IMR-90 (cell line): ENCODE measurements around the gene ZNF423. TPM values are rescaled to one million over a fixed set of nuclear protein-coding genes. Genes with fewer than 3 reads are reported as not detected.

ENCODE experiments used
- ATAC-seq: fragments of 200-7000 bp; cut with Tn5 transposase; 2 replicates; pipeline ENCODE4 v1.9.1; 2020; ENCODE audit warnings: low read depth, mild to moderate bottlenecking, moderate library complexity
- BruUV-seq: library from RNA; stranded (reverse); fragments of 400-500 nt; replicated peaks from 2 replicates; lab custom pipeline; 2021; lab: Mats Ljungman, UMichigan
- CTCF ChIA-PET: fragments of 300-600 bp; formaldehyde crosslinking; extraction: SDS; loops from one replicate; lab custom pipeline; 2021; ENCODE audit warnings: antibody characterized with exemption; lab: Yijun Ruan, JAX
- POLR2A ChIA-PET: fragments of 300-600 bp; sonication (Branson Sonifier 250); formaldehyde crosslinking; loops from one replicate; lab custom pipeline; 2022; ENCODE audit warnings: antibody characterized with exemption; ENCODE audit not compliant: unreplicated experiment; lab: Charles Lee
- DNase-seq: peaks from one replicate; pipeline ENCODE4 v3.0.0; 2013
- H2AFZ ChIP-seq: replicated peaks from 2 replicates; pipeline ENCODE3; 2013; ENCODE audit warnings: low read length, mild to moderate bottlenecking; ENCODE audit not compliant: poor library complexity
- H2AK5ac ChIP-seq: 2 replicates; pipeline ENCODE4 v1.6.1; 2013; ENCODE audit warnings: low read depth, low read length, inconsistent platforms
- H2AK9ac ChIP-seq: replicated peaks from 2 replicates; pipeline ENCODE3; 2013; ENCODE audit warnings: mild to moderate bottlenecking, low read depth, low read length, moderate library complexity; ENCODE audit not compliant: poor library complexity
- H2BK120ac ChIP-seq: 2 replicates; pipeline ENCODE4 v1.6.1; 2013; ENCODE audit warnings: low read depth, low read length, inconsistent platforms
- H2BK15ac ChIP-seq: 3 replicates; pipeline ENCODE4 v1.6.1; 2013; ENCODE audit warnings: low read depth, low read length, inconsistent platforms
- H2BK20ac ChIP-seq: 2 replicates; pipeline ENCODE4 v1.6.1; 2013; ENCODE audit warnings: low read depth, mild to moderate bottlenecking, inconsistent platforms, low read length, moderate library complexity
- H2BK5ac ChIP-seq: 2 replicates; pipeline ENCODE4 v1.6.1; 2013; ENCODE audit warnings: mild to moderate bottlenecking, low read depth, low read length, inconsistent platforms; ENCODE audit not compliant: poor library complexity, severe bottlenecking
- H3K14ac ChIP-seq: replicated peaks from 2 replicates; pipeline ENCODE4 v1.6.1; 2013; ENCODE audit warnings: low read depth, low read length, inconsistent platforms
- H3K18ac ChIP-seq: 2 replicates; pipeline ENCODE4 v1.6.1; 2013; ENCODE audit warnings: low read depth, low read length, control low read depth
- H3K23ac ChIP-seq: 2 replicates; pipeline ENCODE4 v1.6.1; 2013; ENCODE audit warnings: low read depth, low read length, inconsistent platforms
- H3K27ac ChIP-seq: 2 replicates; pipeline ENCODE4 v1.5.1; 2013; ENCODE audit warnings: mild to moderate bottlenecking, control low read depth, low read length; ENCODE audit not compliant: insufficient read depth
- H3K27me3 ChIP-seq: 2 replicates; pipeline ENCODE4 v1.6.1; 2013; ENCODE audit warnings: low read length; ENCODE audit not compliant: control insufficient read depth, insufficient read depth
- H3K36me3 ChIP-seq: 2 replicates; pipeline ENCODE4 v1.6.1; 2013; ENCODE audit warnings: low read length, mixed read lengths; ENCODE audit not compliant: control insufficient read depth, insufficient read depth
- H3K4ac ChIP-seq: 2 replicates; pipeline ENCODE4 v1.6.1; 2013; ENCODE audit warnings: low read depth, low read length, inconsistent platforms
- H3K4me1 ChIP-seq: 2 replicates; pipeline ENCODE4 v1.6.1; 2013; ENCODE audit warnings: low read length, mixed read lengths; ENCODE audit not compliant: control insufficient read depth, insufficient read depth
- H3K4me2 ChIP-seq: 2 replicates; pipeline ENCODE4 v1.6.1; 2013; ENCODE audit warnings: low read depth, mild to moderate bottlenecking, control low read depth, low read length, moderate library complexity
- H3K4me3 ChIP-seq: 2 replicates; pipeline ENCODE4 v1.5.1; 2013; ENCODE audit warnings: low read depth, mild to moderate bottlenecking, control low read depth, low read length, moderate library complexity; ENCODE audit not compliant: insufficient read depth
- H3K56ac ChIP-seq: 2 replicates; pipeline ENCODE4 v1.6.1; 2013; ENCODE audit warnings: low read length, inconsistent platforms; ENCODE audit not compliant: insufficient read depth; ENCODE audit errors: extremely low read depth
- H3K79me1 ChIP-seq, 2 experiments: 2 replicates each; pipeline ENCODE4 v1.6.1; 2013; ENCODE audit warnings: low read length in 2 of 2, inconsistent platforms in 1 of 2, low read depth in 1 of 2
- H3K9ac ChIP-seq: 2 replicates; pipeline ENCODE4 v1.6.1; 2013; ENCODE audit warnings: low read depth, low read length, control low read depth
- H3K9me1 ChIP-seq: 2 replicates; pipeline ENCODE4 v1.6.1; 2013; ENCODE audit warnings: low read length, inconsistent platforms; ENCODE audit not compliant: insufficient read depth
- H3K9me3 ChIP-seq: 2 replicates; pipeline ENCODE4 v1.6.1; 2013; ENCODE audit warnings: low read length; ENCODE audit not compliant: control insufficient read depth, insufficient read depth
- H4K20me1 ChIP-seq: 2 replicates; pipeline ENCODE4 v1.6.1; 2013; ENCODE audit warnings: low read length, inconsistent platforms; ENCODE audit not compliant: insufficient read depth
- H4K5ac ChIP-seq: 2 replicates; pipeline ENCODE4 v1.6.1; 2013; ENCODE audit warnings: mild to moderate bottlenecking, low read depth, low read length, control low read depth
- H4K8ac ChIP-seq, 2 experiments: 2 replicates each; pipeline ENCODE4 v1.6.1; 2013; ENCODE audit warnings: low read depth in 2 of 2, low read length in 2 of 2, control low read depth in 1 of 2, inconsistent platforms in 1 of 2
- H4K91ac ChIP-seq: 2 replicates; pipeline ENCODE4 v1.6.1; 2013; ENCODE audit warnings: low read depth, low read length, inconsistent platforms; ENCODE audit not compliant: insufficient read depth
- MAFK ChIP-seq: IDR thresholded peaks from 2 replicates; pipeline ENCODE4 v1.6.1; 2012; ENCODE audit warnings: low read depth, low read length, improper control_type of control experiment
- MXI1 ChIP-seq: IDR thresholded peaks from 2 replicates; pipeline ENCODE4 v1.6.1; 2012; ENCODE audit warnings: low read depth, mild to moderate bottlenecking, low read length, moderate library complexity, borderline replicate concordance
- NFE2L2 ChIP-seq: fragments of 150-350 bp; IDR thresholded peaks from 2 replicates; pipeline ENCODE4 v1.6.1; 2016; ENCODE audit warnings: low read depth, mild to moderate bottlenecking, low read length
- RAD21 ChIP-seq: IDR thresholded peaks from 2 replicates; pipeline ENCODE4 v1.6.1; 2012; ENCODE audit warnings: low read length, improper control_type of control experiment
- RCOR1 ChIP-seq: IDR thresholded peaks from 2 replicates; pipeline ENCODE4 v1.6.1; 2012; ENCODE audit warnings: mild to moderate bottlenecking, low read length, improper control_type of control experiment; ENCODE audit not compliant: insufficient replicate concordance
- USF2 ChIP-seq: fragments of 150-350 bp; IDR thresholded peaks from 2 replicates; pipeline ENCODE4 v1.6.1; 2017; ENCODE audit warnings: mild to moderate bottlenecking, antibody characterized with exemption, low read length, low read depth
- WGBS, 2 experiments: methylation state at CpG; one replicate each; pipeline versions ENCODE4 v1.1.5 to v1.1.7; 2013; ENCODE audit warnings: missing lambda C conversion rate in 2 of 2; ENCODE audit not compliant: insufficient read length in 1 of 2; ENCODE audit errors: extremely low coverage in 2 of 2; 5-methylcytosine and 5-hydroxymethylcytosine counted together
- dilution Hi-C: fragments of 300-500 bp; cut with HindIII; formaldehyde crosslinking; loops from one replicate; pipeline ENCODE4 v1.14.3; 2018; ENCODE audit warnings: low sequenced_read_pairs; ENCODE audit not compliant: unreplicated experiment
- in situ Hi-C: fragments of 300-500 bp; cut with MboI; formaldehyde crosslinking; loops from 3 replicates; pipeline ENCODE4 v1.14.3; 2019; ENCODE audit warnings: low sequenced_read_pairs, inconsistent platforms, mixed read lengths
- intact Hi-C: fragments of 100-400 bp; cut with micrococcal nuclease; formaldehyde crosslinking; loops from 2 replicates; pipeline ENCODE4 v1.10.0; 2022
- polyA plus RNA-seq, 3 experiments: library from polyadenylated mRNA; depleted of rRNA; stranded (reverse); fragments of >200 nt; gene quantifications; 2 replicates each; pipeline ENCODE4 v1.2.3, GENCODE V29; 2012; ENCODE audit warnings: low replicate concordance in 1 of 3
- total RNA-seq: library from RNA; depleted of rRNA; stranded (reverse); fragments of >200 nt; gene quantifications from 2 replicates; pipeline ENCODE4 v1.2.3, GENCODE V29; 2012
- TF ChIP-seq, protein P1 (sequence below): fragments of 150-350 bp; IDR thresholded peaks from 2 replicates; pipeline ENCODE4 v1.6.1; 2016; ENCODE audit warnings: low read depth, mild to moderate bottlenecking, low read length, moderate library complexity, borderline replicate concordance
- TF ChIP-seq, protein P2 (sequence below): conservative IDR thresholded peaks from 2 replicates; pipeline ENCODE4 v1.5.1; 2012; ENCODE audit warnings: mild to moderate bottlenecking, low read depth, low read length, improper control_type of control experiment

ZNF423 gene
- total and polyA plus RNA-seq, 2 of the 4 experiments (the other 2 are of a cell fraction), result under 0.01 to 0.10 TPM

DNA sequence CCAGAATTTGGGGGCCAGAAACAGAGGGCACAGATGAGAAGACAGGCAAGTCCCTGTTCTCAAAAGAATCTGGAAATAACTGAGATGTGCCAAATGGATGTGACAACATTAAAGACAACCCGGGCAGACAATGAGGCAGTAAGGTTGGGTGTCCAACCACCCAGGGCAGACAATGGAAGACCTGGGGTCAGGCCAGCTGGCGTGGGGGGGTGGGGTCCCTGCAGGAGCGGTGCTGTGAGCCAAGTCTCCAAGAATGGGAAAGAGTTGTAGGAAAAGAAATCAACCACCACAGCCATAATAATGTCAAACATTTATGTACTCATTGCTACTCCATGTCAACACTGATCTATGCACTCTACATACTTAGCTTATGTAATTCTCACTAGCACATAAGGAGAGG, 279.0 kb downstream of the ZNF423 start:
- no peaks in the 10 kb centered on the region for H3K9me3 ChIP-seq
- no peak overlapping the region for H3K4ac ChIP-seq
- H3K23ac ChIP-seq, result no peak overlapping the region
- no peak for ATAC-seq
- no peak overlapping the region for H2BK20ac ChIP-seq
- no peak overlapping the region for H2BK15ac ChIP-seq
- no peak overlapping the region for H2AK5ac ChIP-seq
- no peak overlapping the region for H2BK120ac ChIP-seq
- no peak overlapping the region for H3K56ac ChIP-seq
- H2BK5ac ChIP-seq, result no peak overlapping the region
- DNase-seq, result no peak
- H4K8ac ChIP-seq, result no peak overlapping the region
- no peak overlapping the region for H3K27ac ChIP-seq
- no peak overlapping the region for H2AK9ac ChIP-seq
- H3K9me1 ChIP-seq, result no peaks in the 10 kb centered on the region
- H3K27me3 ChIP-seq, result peaks cover 11% of the 10 kb centered on the region
- CTCF ChIA-PET, result no interaction called here
- H3K79me1 ChIP-seq, result no peaks in the 10 kb centered on the region
- no TSS peak for BruUV-seq
- no peak overlapping the region for H3K4me3 ChIP-seq
- H3K4me2 ChIP-seq, result no peak overlapping the region
- intact Hi-C loops, result no loop called here
- H3K4me1 ChIP-seq, result no peaks in the 10 kb centered on the region
- dilution Hi-C loops, result no loop called here
- no peak overlapping the region for H3K18ac ChIP-seq
- H3K9ac ChIP-seq, result no peak overlapping the region
- H3K14ac ChIP-seq, result no peak overlapping the region
- no peaks in the 10 kb centered on the region for H3K36me3 ChIP-seq
- no peak overlapping the region for H2AFZ ChIP-seq
- H4K20me1 ChIP-seq, result no peaks in the 10 kb centered on the region
- H4K5ac ChIP-seq, result no peak overlapping the region
- in situ Hi-C loops, result no loop called here
- TF ChIP-seq NFE2L2 (no peak), MXI1 (no peak), RCOR1 (no peak), MAFK (no peak), USF2 (no peak), RAD21 (no peak)
- TF ChIP-seq, protein P1, sequence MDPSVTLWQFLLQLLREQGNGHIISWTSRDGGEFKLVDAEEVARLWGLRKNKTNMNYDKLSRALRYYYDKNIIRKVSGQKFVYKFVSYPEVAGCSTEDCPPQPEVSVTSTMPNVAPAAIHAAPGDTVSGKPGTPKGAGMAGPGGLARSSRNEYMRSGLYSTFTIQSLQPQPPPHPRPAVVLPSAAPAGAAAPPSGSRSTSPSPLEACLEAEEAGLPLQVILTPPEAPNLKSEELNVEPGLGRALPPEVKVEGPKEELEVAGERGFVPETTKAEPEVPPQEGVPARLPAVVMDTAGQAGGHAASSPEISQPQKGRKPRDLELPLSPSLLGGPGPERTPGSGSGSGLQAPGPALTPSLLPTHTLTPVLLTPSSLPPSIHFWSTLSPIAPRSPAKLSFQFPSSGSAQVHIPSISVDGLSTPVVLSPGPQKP, result no peak
- TF ChIP-seq, protein P2, sequence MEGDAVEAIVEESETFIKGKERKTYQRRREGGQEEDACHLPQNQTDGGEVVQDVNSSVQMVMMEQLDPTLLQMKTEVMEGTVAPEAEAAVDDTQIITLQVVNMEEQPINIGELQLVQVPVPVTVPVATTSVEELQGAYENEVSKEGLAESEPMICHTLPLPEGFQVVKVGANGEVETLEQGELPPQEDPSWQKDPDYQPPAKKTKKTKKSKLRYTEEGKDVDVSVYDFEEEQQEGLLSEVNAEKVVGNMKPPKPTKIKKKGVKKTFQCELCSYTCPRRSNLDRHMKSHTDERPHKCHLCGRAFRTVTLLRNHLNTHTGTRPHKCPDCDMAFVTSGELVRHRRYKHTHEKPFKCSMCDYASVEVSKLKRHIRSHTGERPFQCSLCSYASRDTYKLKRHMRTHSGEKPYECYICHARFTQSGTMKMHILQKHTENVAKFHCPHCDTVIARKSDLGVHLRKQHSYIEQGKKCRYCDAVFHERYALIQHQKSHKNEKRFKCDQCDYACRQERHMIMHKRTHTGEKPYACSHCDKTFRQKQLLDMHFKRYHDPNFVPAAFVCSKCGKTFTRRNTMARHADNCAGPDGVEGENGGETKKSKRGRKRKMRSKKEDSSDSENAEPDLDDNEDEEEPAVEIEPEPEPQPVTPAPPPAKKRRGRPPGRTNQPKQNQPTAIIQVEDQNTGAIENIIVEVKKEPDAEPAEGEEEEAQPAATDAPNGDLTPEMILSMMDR, result no peak
- no peak overlapping the region for H4K91ac ChIP-seq
- 83% methylated on average over 1 of the region's 3 CpGs; no CpG with 5 or more reads in 1 of the 2 experiments for WGBS, 2 experiments
- POLR2A ChIA-PET, result no interaction called here
